ENCODE measurements around the gene CAT.

DNA sequence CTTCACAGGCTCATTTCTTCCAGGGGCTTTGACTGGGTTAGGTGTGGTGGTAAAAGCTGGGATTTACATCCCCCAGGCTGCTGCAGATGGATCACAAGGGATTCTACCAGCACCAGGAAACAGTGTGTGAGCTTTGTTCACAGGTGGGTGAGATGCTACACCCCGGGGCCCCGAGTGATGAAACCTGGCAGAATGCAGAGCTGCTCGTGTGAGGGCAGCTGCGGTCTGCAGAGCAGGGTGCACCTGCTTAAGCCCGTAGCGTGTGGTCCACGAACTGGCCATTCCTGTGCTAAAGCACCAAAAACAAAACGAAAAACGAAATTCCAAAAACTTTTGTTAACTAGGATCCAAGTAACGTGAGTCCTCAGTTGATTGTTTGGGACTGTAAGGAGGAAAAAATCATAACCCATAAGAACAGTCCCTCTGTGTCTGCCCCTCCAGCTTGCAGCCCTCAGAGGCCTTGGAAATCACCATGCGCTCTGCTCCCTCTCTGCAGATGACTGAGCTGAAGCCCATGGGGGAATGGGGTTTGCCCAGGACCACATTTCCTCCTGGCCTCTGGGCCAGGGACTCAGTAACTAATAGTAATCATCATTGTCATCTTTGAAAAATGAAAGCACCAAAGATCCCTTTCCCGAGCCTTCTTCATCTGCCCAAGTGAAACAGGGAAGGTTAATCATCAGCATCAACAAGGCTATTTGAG is 50.3 kb downstream of the CAT start:
- TF ChIP-seq, protein P1, sequence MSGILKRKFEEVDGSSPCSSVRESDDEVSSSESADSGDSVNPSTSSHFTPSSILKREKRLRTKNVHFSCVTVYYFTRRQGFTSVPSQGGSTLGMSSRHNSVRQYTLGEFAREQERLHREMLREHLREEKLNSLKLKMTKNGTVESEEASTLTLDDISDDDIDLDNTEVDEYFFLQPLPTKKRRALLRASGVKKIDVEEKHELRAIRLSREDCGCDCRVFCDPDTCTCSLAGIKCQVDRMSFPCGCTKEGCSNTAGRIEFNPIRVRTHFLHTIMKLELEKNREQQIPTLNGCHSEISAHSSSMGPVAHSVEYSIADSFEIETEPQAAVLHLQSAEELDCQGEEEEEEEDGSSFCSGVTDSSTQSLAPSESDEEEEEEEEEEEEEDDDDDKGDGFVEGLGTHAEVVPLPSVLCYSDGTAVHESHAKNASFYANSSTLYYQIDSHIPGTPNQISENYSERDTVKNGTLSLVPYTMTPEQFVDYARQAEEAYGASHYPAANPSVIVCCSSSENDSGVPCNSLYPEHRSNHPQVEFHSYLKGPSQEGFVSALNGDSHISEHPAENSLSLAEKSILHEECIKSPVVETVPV (CRISPR knock-in tag; IDR thresholded peaks at IDR 0.05), result no peak
- TF ChIP-seq BACH2 (CRISPR knock-in tag; IDR thresholded peaks at IDR 0.05; ENCODE audit: borderline replicate concordance) (no peak), RARB (CRISPR knock-in tag; IDR thresholded peaks at IDR 0.05) (no peak), ZFP30 (CRISPR knock-in tag; IDR thresholded peaks at IDR 0.05) (no peak), ZNF8 (CRISPR knock-in tag; IDR thresholded peaks at IDR 0.05) (no peak), TCF4 (CRISPR knock-in tag; IDR thresholded peaks at IDR 0.05; ENCODE audit: borderline replicate concordance) (no peak), GLIS3 (CRISPR knock-in tag; IDR thresholded peaks at IDR 0.05) (no peak), ZC3H10 (CRISPR knock-in tag; IDR thresholded peaks at IDR 0.05) (no peak), PATZ1 (CRISPR knock-in tag; IDR thresholded peaks at IDR 0.05; ENCODE audit: borderline replicate concordance) (no peak), ZFP3 (CRISPR knock-in tag; IDR thresholded peaks at IDR 0.05) (no peak)
- TF ChIP-seq, protein P2, sequence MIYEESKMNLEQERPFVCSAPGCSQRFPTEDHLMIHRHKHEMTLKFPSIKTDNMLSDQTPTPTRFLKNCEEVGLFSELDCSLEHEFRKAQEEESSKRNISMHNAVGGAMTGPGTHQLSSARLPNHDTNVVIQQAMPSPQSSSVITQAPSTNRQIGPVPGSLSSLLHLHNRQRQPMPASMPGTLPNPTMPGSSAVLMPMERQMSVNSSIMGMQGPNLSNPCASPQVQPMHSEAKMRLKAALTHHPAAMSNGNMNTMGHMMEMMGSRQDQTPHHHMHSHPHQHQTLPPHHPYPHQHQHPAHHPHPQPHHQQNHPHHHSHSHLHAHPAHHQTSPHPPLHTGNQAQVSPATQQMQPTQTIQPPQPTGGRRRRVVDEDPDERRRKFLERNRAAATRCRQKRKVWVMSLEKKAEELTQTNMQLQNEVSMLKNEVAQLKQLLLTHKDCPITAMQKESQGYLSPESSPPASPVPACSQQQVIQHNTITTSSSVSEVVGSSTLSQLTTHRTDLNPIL (CRISPR knock-in tag; IDR thresholded peaks at IDR 0.05; ENCODE audit: low read depth), result no peak
